LHCN-M2 (cell line): ENCODE results near the gene DCAF8L2. TPM values are rescaled to one million over a fixed set of nuclear protein-coding genes. Genes with fewer than 3 reads are reported as not detected.
"Not testable (repeated sequence)": the region's sequence is repeated elsewhere in the genome, so short reads cannot be mapped to it uniquely, and the experiment has no call there.

Source experiments
- DNase-seq: peaks from one replicate; pipeline ENCODE4 v3.0.0-alpha.2; 2012; ENCODE audit warnings: low read depth
- total RNA-seq: library from RNA; depleted of rRNA; stranded (reverse); fragments of >200 nt; gene quantifications from 2 replicates; pipeline ENCODE4 v1.2.3, GENCODE V29; 2014

Gene DCAF8L2
- total RNA-seq, 1 experiment from 2014 or later, result not detected

DNA sequence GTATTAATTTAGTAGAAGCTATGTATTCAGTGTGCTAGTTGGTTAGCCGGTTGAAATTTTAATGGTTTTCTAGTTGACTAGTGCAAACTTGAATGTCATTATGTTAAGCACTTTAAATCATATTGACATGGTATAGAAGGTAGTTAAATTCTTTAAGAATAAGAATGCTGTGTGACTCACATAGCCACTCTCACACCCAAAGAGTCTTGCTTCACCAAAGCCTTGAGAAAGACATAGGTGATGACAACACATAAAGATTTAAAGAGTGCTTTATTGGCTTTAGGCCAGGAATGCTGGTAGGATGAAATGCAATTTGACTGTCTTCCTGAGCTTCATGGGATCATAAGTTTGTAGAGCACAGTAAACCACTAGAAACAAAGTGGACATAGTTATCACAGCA, 85.3 kb downstream of the DCAF8L2 start:
- DNase-seq, result no peak

- DNase-seq, result no peak
Measured at GRCh38 chrX:27679281-27679680, 89.1 kb downstream of the DCAF8L2 start.

DNA sequence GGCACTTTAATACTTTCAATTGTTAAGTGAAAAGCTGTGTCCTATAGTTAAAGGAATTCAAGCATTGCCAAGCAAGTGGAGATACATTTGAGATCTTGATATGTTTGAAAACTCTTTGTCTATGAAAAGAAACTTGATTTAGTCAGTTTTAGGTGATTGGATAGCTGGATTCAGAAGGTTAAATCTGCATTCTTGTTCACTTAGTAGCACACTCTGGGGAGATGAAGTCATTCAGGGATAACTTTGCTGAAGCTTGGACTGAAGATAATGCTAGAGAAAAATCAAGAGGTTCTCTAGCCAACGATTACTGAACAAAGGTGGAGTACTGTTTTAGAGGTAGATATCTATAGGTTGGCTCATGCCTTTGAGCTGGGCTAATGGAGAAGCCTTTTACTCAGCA, 90.6 kb downstream of the DCAF8L2 start:
- DNase-seq, result no peak

GRCh38 chrX:27683566-27684208, 93.5 kb downstream of the DCAF8L2 start:
- DNase-seq, result not testable (repeated sequence)

- no peak for DNase-seq
Measured at GRCh38 chrX:27694667-27695066, 104.5 kb downstream of the DCAF8L2 start.

DNA sequence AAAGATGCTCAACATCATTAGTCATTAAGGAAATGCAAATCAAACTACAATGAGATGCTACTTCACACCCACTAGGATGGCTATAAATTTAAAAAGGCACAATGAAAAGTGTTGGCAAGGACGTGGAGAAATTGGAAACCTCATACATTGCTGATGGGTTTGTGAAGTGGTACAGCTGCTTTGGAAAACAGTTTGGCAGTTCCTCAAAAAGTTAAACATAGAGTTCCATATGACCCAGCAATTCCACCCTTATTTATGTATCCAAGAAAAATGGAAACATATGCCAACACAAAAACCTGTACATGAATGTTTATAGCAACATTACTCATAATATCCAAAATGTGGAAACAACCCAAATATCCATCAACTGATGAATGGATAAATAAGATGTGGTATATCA, 116.4 kb downstream of the DCAF8L2 start:
- no peak for DNase-seq

- DNase-seq, result no peak
Measured at GRCh38 chrX:27715610-27716009, 125.5 kb downstream of the DCAF8L2 start.

GRCh38 chrX:27728291-27728690, 138.1 kb downstream of the DCAF8L2 start:
- no peak for DNase-seq

DNA sequence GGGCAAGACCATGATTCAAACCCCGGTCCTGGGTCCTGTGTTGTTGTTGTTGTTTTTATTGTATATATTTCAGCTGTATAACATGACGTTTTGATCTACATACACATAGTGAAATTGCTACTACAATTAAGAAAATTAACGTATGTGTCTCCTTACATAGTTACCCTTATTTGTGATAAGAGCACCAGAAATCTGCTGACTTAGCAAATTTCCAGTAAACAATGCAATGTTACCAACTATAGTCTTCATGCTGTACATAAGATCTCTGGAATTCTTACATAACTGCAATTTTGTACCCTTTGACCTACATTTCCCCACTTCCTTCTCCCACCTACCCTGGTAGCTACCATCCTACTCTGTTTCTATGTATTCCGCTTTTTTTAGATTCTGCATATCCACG, 141.8 kb downstream of the DCAF8L2 start:
- no peak for DNase-seq

- no peak for DNase-seq
Measured at GRCh38 chrX:27735914-27736313, 145.8 kb downstream of the DCAF8L2 start.

- no peak for DNase-seq
Measured at GRCh38 chrX:27740933-27741332, 150.8 kb downstream of the DCAF8L2 start.

- DNase-seq, result not testable (repeated sequence)
Measured at GRCh38 chrX:27743521-27743920, 153.4 kb downstream of the DCAF8L2 start.

GRCh38 chrX:27746516-27746915, 156.4 kb downstream of the DCAF8L2 start:
- no peak for DNase-seq

DNA sequence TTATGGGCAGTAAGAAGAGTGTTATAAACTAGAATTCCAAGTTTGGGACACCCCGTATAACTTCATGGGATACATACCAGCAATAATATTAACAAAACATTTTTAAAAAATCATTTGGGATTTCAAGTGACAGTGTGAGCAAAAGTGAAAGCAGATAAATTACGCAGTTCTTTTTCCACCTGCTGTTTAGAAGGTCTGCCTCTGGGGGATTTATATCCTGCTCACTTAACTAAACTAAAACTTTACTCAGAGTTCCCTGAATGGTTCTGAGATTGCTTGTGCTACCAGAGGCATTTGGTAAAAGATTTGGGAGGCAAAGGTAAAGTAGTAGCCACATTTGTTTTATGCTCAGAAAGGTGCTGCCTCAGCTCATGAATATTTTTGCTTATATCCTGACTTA, 160.2 kb downstream of the DCAF8L2 start:
- DNase-seq, result not testable (repeated sequence)

DNA sequence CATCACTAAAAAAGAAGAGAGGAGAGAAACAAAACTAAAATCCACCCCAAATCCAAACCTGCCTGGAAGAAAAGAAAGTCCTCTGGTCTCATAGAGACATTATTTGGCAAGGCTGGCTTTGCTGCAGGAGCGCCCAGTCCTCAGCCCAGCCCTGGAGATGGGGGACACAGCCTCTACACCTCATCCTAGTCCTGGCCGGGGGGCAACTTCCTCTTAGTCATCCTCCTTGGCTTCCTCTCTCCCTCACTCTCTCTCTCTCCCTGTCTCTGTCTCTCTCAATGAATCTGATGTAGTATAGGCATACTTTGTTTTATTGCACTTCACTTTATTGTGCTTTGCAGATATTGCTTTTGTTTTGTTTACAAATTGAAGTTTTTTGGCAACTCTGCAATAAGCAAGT, 161.8 kb downstream of the DCAF8L2 start:
- no peak for DNase-seq

- DNase-seq, result no peak
Measured at GRCh38 chrX:27765718-27766117, 175.6 kb downstream of the DCAF8L2 start.

DNA sequence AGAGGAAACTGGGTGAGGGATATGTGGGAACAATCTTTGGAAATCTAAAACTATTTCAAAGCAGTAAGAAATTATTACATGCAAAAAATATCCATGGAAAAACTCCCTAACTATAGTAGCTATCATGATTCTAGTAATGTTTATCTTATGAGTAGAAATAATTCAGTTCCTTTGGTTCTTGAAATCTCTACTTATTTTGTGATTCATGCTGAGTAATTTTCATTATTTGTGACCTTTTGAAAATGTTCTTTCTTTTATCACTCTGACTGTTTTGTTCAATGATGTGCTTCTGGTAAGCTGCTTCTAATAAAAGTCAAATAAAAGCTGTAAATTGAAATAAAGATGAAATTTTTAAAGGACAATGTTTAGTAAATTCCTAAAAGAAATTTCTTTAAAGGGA, 177.2 kb downstream of the DCAF8L2 start:
- no peak for DNase-seq

GRCh38 chrX:27775984-27776383, 185.8 kb downstream of the DCAF8L2 start:
- no peak for DNase-seq

GRCh38 chrX:27796640-27797257, 206.6 kb downstream of the DCAF8L2 start:
- no peak for DNase-seq

GRCh38 chrX:27797575-27797974, 207.4 kb downstream of the DCAF8L2 start:
- no peak for DNase-seq
